Measurements from ENCODE around the gene PFKFB4. TPM values are rescaled to one million over a fixed set of nuclear protein-coding genes. Genes with fewer than 3 reads are reported as not detected.

The PFKFB4 gene
- total and polyA plus RNA-seq, 10 of the 15 experiments (the other 5 are each of a cell fraction or from before 2014, with no cell fraction given), result 0.37 to 89.1 (median 5.2) TPM

DNA sequence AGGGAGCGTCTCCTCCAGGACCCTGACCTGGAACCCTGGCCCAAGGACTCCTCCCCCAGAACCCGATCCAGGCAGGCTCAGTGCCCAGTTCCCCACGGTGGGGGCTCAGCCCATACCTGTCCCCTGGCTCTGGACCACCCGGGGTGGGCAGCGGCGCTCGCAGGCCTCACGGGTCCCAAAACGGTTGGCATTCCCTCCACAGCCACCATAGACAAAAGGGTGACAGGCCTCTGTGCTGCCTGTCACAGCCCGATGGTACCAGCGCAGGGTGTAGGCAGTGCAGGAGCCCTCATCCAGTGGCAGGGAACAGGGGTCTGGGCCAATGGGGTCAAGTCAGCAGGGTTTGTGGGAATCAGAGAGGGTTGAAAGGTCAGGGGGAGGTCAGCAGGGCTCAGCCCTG is 8.1 kb upstream of the PFKFB4 start:
- no peak overlapping the region for H3K27ac ChIP-seq (ENCODE audit: control insufficient read depth, insufficient read depth)
- DNase-seq (ENCODE audit: low read depth, low spot score) (no peak), ATAC-seq (no peak), FAIRE-seq (no peak)
- no peak overlapping the region for H3K4me2 ChIP-seq (ENCODE audit: control insufficient read depth, insufficient read depth)
- CTCF ChIA-PET, result interaction anchor here (1.5 kb wide), 1 partner anchor 70 kb away, joined by 6 read pairs; the partner anchor contains the start of gene SLC26A6
- POLR2A ChIA-PET, result interaction anchor here (1.0 to 1.3 kb wide), 2 partner anchors 112 to 150 kb away, joined by 3 to 4 read pairs; no protein-coding TSS in a partner anchor
- no peak overlapping the region for H3K4me3 ChIP-seq
- H3K36me3 ChIP-seq (ENCODE audit: control insufficient read depth in 2 of 2, insufficient read depth in 2 of 2, low read length in 1 of 2), result no peaks in the 10 kb centered on the region
- TF ChIP-seq NRF1 (conservative IDR thresholded peaks at IDR 0.05; ENCODE audit: low read depth, low read length), result no peak
- no peak for TF ChIP-seq MTA2 (IDR thresholded peaks at IDR 0.05; ENCODE audit: low read depth)
- TF ChIP-seq SPI1 (IDR thresholded peaks at IDR 0.05; ENCODE audit: borderline replicate concordance, insufficient read depth, low read depth, low read length), result no peak
- H3K79me2 ChIP-seq (ENCODE audit: control insufficient read depth, insufficient read depth, low read length), result no peaks in the 10 kb centered on the region
- WGBS (ENCODE audit: insufficient coverage, insufficient replicate concordance, low lambda C conversion rate, missing lambda C conversion rate), result 63% methylated on average over 11 of the region's 11 CpGs
- RAD21 ChIA-PET (ENCODE audit: unreplicated experiment), result no interaction called here
- H3K9ac ChIP-seq (ENCODE audit: control insufficient read depth, insufficient read depth, low read length), result no peak overlapping the region
- in situ Hi-C loops (cut with MboI), result no loop called here
- no peaks in the 10 kb centered on the region for H4K20me1 ChIP-seq (ENCODE audit: control insufficient read depth, insufficient read depth)
- H3K9me3 ChIP-seq (replicated peaks; ENCODE audit: control insufficient read depth, insufficient read depth, low read length), result no peaks in the 10 kb centered on the region
- no peaks in the 10 kb centered on the region for H3K27me3 ChIP-seq (replicated peaks in 1 of 2; ENCODE audit: control insufficient read depth in 2 of 2, insufficient read depth in 2 of 2, low read length in 1 of 2)
- no peak overlapping the region for H2AFZ ChIP-seq (ENCODE audit: control insufficient read depth, low read depth, low read length)
- H3K4me1 ChIP-seq (ENCODE audit: control insufficient read depth, insufficient read depth, low read length), result peaks cover 17% of the 10 kb centered on the region
- SMC1A ChIA-PET (ENCODE audit: uncharacterized antibody, unreplicated experiment), result interaction anchor here (1.1 kb wide), 1 partner anchor 11 kb away, joined by 3 read pairs; no protein-coding TSS in a partner anchor
- BruUV-seq (replicated peaks), result no TSS peak
- intact Hi-C loops (cut with micrococcal nuclease; ENCODE audit: unreplicated experiment), result no loop called here

DNA sequence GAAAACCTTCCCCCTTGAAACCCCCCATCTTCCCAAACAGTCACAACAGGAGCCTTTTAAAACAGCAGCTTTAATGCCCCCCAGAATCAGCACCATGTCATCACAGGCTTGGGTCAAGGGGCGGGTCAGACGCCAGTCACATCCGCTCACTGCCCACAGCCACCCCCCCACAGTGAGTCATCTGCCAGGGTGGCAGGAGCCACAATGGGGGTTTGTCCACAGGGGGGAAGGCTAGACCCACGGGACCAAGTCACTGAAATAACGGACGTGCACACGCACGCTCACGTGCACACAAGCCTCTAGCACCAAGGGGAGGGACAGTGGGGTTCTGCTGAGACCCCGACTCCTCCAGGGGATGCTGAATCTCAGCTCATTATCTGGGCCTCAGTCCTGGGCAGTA is 7.4 kb upstream of the PFKFB4 start:
- POLR2A ChIA-PET, result interaction anchor here (1.0 to 1.3 kb wide), 2 partner anchors 111 to 151 kb away, joined by 3 to 4 read pairs; no protein-coding TSS in a partner anchor
- TF ChIP-seq PML (IDR thresholded peaks at IDR 0.05; ENCODE audit: low read length) (no peak), MEF2B (IDR thresholded peaks at IDR 0.05; ENCODE audit: partially characterized antibody, poor library complexity, severe bottlenecking) (no peak), SREBF2 (IDR thresholded peaks at IDR 0.05; ENCODE audit: low read length) (no peak), NR2C1 (IDR thresholded peaks at IDR 0.05) (0 out of 2 replicates have a peak, but pooled peaks have one; percentile 24), NR2F1 (conservative IDR thresholded peaks at IDR 0.05) (0 out of 2 replicates have a peak, but pooled peaks have one; percentile 36), IKZF1 (conservative IDR thresholded peaks at IDR 0.05) (0 out of 2 replicates have a peak, but pooled peaks have one; percentile 14), NRF1 (conservative IDR thresholded peaks at IDR 0.05; ENCODE audit: low read depth, low read length) (no peak), CHD4 (IDR thresholded peaks at IDR 0.05) (no peak), PAX8 (IDR thresholded peaks at IDR 0.05) (no peak), GATAD2B (conservative IDR thresholded peaks at IDR 0.05; ENCODE audit: low read depth) (0 out of 2 replicates have a peak, but pooled peaks have one; percentile 36), CHD1 (IDR thresholded peaks at IDR 0.05; ENCODE audit: low read depth, low read length) (no peak), ASH2L (IDR thresholded peaks at IDR 0.05; ENCODE audit: borderline replicate concordance, low read depth) (no peak), LARP7 (IDR thresholded peaks at IDR 0.05) (no peak)
- TF ChIP-seq, protein P1, sequence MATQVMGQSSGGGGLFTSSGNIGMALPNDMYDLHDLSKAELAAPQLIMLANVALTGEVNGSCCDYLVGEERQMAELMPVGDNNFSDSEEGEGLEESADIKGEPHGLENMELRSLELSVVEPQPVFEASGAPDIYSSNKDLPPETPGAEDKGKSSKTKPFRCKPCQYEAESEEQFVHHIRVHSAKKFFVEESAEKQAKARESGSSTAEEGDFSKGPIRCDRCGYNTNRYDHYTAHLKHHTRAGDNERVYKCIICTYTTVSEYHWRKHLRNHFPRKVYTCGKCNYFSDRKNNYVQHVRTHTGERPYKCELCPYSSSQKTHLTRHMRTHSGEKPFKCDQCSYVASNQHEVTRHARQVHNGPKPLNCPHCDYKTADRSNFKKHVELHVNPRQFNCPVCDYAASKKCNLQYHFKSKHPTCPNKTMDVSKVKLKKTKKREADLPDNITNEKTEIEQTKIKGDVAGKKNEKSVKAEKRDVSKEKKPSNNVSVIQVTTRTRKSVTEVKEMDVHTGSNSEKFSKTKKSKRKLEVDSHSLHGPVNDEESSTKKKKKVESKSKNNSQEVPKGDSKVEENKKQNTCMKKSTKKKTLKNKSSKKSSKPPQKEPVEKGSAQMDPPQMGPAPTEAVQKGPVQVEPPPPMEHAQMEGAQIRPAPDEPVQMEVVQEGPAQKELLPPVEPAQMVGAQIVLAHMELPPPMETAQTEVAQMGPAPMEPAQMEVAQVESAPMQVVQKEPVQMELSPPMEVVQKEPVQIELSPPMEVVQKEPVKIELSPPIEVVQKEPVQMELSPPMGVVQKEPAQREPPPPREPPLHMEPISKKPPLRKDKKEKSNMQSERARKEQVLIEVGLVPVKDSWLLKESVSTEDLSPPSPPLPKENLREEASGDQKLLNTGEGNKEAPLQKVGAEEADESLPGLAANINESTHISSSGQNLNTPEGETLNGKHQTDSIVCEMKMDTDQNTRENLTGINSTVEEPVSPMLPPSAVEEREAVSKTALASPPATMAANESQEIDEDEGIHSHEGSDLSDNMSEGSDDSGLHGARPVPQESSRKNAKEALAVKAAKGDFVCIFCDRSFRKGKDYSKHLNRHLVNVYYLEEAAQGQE (IDR thresholded peaks at IDR 0.05; ENCODE audit: low read depth, low read length), result no peak

More for the DNA sequence above, 7.4 kb upstream of the PFKFB4 start:
- ChIA-PET RAD21 (ENCODE audit: unreplicated experiment) (no interaction called here), SMC1A (ENCODE audit: uncharacterized antibody, unreplicated experiment) (interaction anchor here (1.1 kb wide), 1 partner anchor 10 kb away, joined by 3 read pairs; no protein-coding TSS in a partner anchor), CTCF (interaction anchor here (1.5 kb wide), 1 partner anchor 71 kb away, joined by 6 read pairs; the partner anchor contains the start of gene SLC26A6)
- intact Hi-C loops (cut with micrococcal nuclease; ENCODE audit: unreplicated experiment) (no loop called here), in situ Hi-C loops (cut with MboI) (no loop called here)
- Histone ChIP-seq H3K4me1 (ENCODE audit: control insufficient read depth, insufficient read depth, low read length) (peaks cover 24% of the 10 kb centered on the region), H3K9ac (ENCODE audit: control insufficient read depth, insufficient read depth, low read length) (no peak overlapping the region), H2AFZ (ENCODE audit: control insufficient read depth, low read depth, low read length) (no peak overlapping the region), H3K27ac (ENCODE audit: control insufficient read depth, insufficient read depth) (no peak overlapping the region), H3K4me2 (ENCODE audit: control insufficient read depth, insufficient read depth) (no peak overlapping the region), H3K36me3 (ENCODE audit: control insufficient read depth in 2 of 2, insufficient read depth in 2 of 2, low read length in 1 of 2) (no peaks in the 10 kb centered on the region), H3K79me2 (ENCODE audit: control insufficient read depth, insufficient read depth, low read length) (no peaks in the 10 kb centered on the region), H3K4me3 (no peak overlapping the region), H3K27me3 (replicated peaks in 1 of 2; ENCODE audit: control insufficient read depth in 2 of 2, insufficient read depth in 2 of 2, low read length in 1 of 2) (no peaks in the 10 kb centered on the region), H3K9me3 (replicated peaks; ENCODE audit: control insufficient read depth, insufficient read depth, low read length) (no peaks in the 10 kb centered on the region), H4K20me1 (ENCODE audit: control insufficient read depth, insufficient read depth) (no peaks in the 10 kb centered on the region)
- DNase-seq (ENCODE audit: low read depth, low spot score), result no peak
- FAIRE-seq, result no peak
- ATAC-seq, result peak; percentile 77
- BruUV-seq (replicated peaks), result no TSS peak
- WGBS (ENCODE audit: insufficient coverage, insufficient replicate concordance, low lambda C conversion rate, missing lambda C conversion rate), result 28% methylated on average over 10 of the region's 10 CpGs
